ENCODE measurements around the gene F2RL2. TPM values are rescaled to one million over a fixed set of nuclear protein-coding genes. Genes with fewer than 3 reads are reported as not detected.
A peak's percentile ranks its signal among the peaks of the same experiment; 100 is the strongest.

Gene F2RL2
- total and polyA plus RNA-seq, 5 donors = 0.11 to 1.4 (median 0.31) TPM

GRCh38 chr5:76602094-76602726 lies 21.0 kb downstream of the F2RL2 start:
- Histone ChIP-seq H3K4me1 (ENCODE audit: control insufficient read depth, insufficient read depth, low read length) (no peaks in the 10 kb centered on the region), H3K27me3 (ENCODE audit: control insufficient read depth, insufficient read depth) (no peaks in the 10 kb centered on the region), H3K9me3 (ENCODE audit: control insufficient read depth, low read length) (no peaks in the 10 kb centered on the region), H3K4me3 (ENCODE audit: low read length) (no peak overlapping the region), H3K27ac (ENCODE audit: low read length) (no peak overlapping the region)
- WGBS = 72% methylated on average over 2 of the region's 2 CpGs
- ATAC-seq = no peak
- no peak for DNase-seq
- intact Hi-C loops (cut with DNase I) = loop anchor here (5.0 to 10.0 kb wide), 4 partner anchors 170 to 413 kb away; no protein-coding TSS in a partner anchor

GRCh38 chr5:76601470-76601869 lies 21.7 kb downstream of the F2RL2 start:
- intact Hi-C loops (cut with DNase I) = loop anchor here (2.0 to 10.0 kb wide), 5 partner anchors 39 to 413 kb away; no protein-coding TSS in a partner anchor
- ATAC-seq (peak; percentile 64 to 73), DNase-seq (no peak)
- 16% methylated on average over 3 of the region's 3 CpGs for WGBS
- H3K27ac ChIP-seq (ENCODE audit: low read length) = no peak overlapping the region
- no peak overlapping the region for H3K4me3 ChIP-seq (ENCODE audit: low read length)
- no peaks in the 10 kb centered on the region for H3K9me3 ChIP-seq (ENCODE audit: control insufficient read depth, low read length)
- no peaks in the 10 kb centered on the region for H3K27me3 ChIP-seq (ENCODE audit: control insufficient read depth, insufficient read depth)
- H3K4me1 ChIP-seq (ENCODE audit: control insufficient read depth, insufficient read depth, low read length) = no peaks in the 10 kb centered on the region

GRCh38 chr5:76600716-76601115 lies 22.5 kb downstream of the F2RL2 start:
- Histone ChIP-seq H3K27me3 (ENCODE audit: control insufficient read depth, insufficient read depth) (no peaks in the 10 kb centered on the region), H3K4me1 (ENCODE audit: control insufficient read depth, insufficient read depth, low read length) (no peaks in the 10 kb centered on the region), H3K27ac (ENCODE audit: low read length) (no peak overlapping the region), H3K4me3 (ENCODE audit: low read length) (no peak overlapping the region), H3K9me3 (ENCODE audit: control insufficient read depth, low read length) (no peaks in the 10 kb centered on the region)
- DNase-seq = no peak
- no peak for ATAC-seq
- intact Hi-C loops (cut with DNase I) = loop anchor here (2.0 to 10.0 kb wide), 5 partner anchors 40 to 414 kb away; no protein-coding TSS in a partner anchor
- 70% methylated on average over 4 of the region's 4 CpGs for WGBS

- Histone ChIP-seq H3K27ac (ENCODE audit: low read length) (no peak overlapping the region), H3K4me1 (ENCODE audit: control insufficient read depth, insufficient read depth, low read length) (no peaks in the 10 kb centered on the region), H3K27me3 (ENCODE audit: control insufficient read depth, insufficient read depth) (no peaks in the 10 kb centered on the region), H3K4me3 (ENCODE audit: low read length) (no peak overlapping the region), H3K9me3 (ENCODE audit: control insufficient read depth, low read length) (no peaks in the 10 kb centered on the region)
- intact Hi-C loops (cut with DNase I) = no loop called here
- no peak for DNase-seq
- 92% methylated on average over 2 of the region's 2 CpGs for WGBS
- no peak for ATAC-seq
Observed at GRCh38 chr5:76598531-76598930, 24.7 kb downstream of the F2RL2 start.

- intact Hi-C loops (cut with DNase I) = no loop called here
Observed at GRCh38 chr5:76595755-76596481, 27.3 kb downstream of the F2RL2 start.

GRCh38 chr5:76594107-76594506 lies 29.1 kb downstream of the F2RL2 start:
- DNase-seq (no peak), ATAC-seq (no peak)
- intact Hi-C loops (cut with DNase I) = no loop called here
- no peaks in the 10 kb centered on the region for H3K9me3 ChIP-seq (ENCODE audit: control insufficient read depth, low read length)
- WGBS = 93% methylated on average over 4 of the region's 4 CpGs
- H3K4me1 ChIP-seq (ENCODE audit: control insufficient read depth, insufficient read depth, low read length) = no peaks in the 10 kb centered on the region
- no peak overlapping the region for H3K4me3 ChIP-seq (ENCODE audit: low read length)
- H3K27ac ChIP-seq (ENCODE audit: low read length) = no peak overlapping the region
- H3K27me3 ChIP-seq (ENCODE audit: control insufficient read depth, insufficient read depth) = no peaks in the 10 kb centered on the region

More at GRCh38 chr5:76595755-76596481, 27.3 kb downstream of the F2RL2 start:
- WGBS = 73% methylated on average over 3 of the region's 3 CpGs
- ATAC-seq (no peak), DNase-seq (no peak)
- H3K9me3 ChIP-seq (ENCODE audit: control insufficient read depth, low read length) = no peaks in the 10 kb centered on the region
- no peaks in the 10 kb centered on the region for H3K27me3 ChIP-seq (ENCODE audit: control insufficient read depth, insufficient read depth)
- no peaks in the 10 kb centered on the region for H3K4me1 ChIP-seq (ENCODE audit: control insufficient read depth, insufficient read depth, low read length)
- H3K27ac ChIP-seq (ENCODE audit: low read length) = no peak overlapping the region
- no peak overlapping the region for H3K4me3 ChIP-seq (ENCODE audit: low read length)

- Histone ChIP-seq H3K4me3 (ENCODE audit: low read length) (no peak overlapping the region), H3K27me3 (ENCODE audit: control insufficient read depth, insufficient read depth) (no peaks in the 10 kb centered on the region), H3K27ac (ENCODE audit: low read length) (no peak overlapping the region), H3K9me3 (ENCODE audit: control insufficient read depth, low read length) (no peaks in the 10 kb centered on the region), H3K4me1 (ENCODE audit: control insufficient read depth, insufficient read depth, low read length) (no peaks in the 10 kb centered on the region)
- intact Hi-C loops (cut with DNase I) = no loop called here
- ATAC-seq (no peak), DNase-seq (no peak)
- WGBS = 61% methylated on average over 3 of the region's 3 CpGs
Observed at GRCh38 chr5:76592692-76593091, 30.5 kb downstream of the F2RL2 start.

GRCh38 chr5:76591366-76591765 lies 31.8 kb downstream of the F2RL2 start:
- no peak overlapping the region for H3K4me3 ChIP-seq (ENCODE audit: low read length)
- no peak for ATAC-seq
- WGBS = 94% methylated on average over 3 of the region's 3 CpGs
- H3K27ac ChIP-seq (ENCODE audit: low read length) = no peak overlapping the region
- no peaks in the 10 kb centered on the region for H3K4me1 ChIP-seq (ENCODE audit: control insufficient read depth, insufficient read depth, low read length)
- intact Hi-C loops (cut with DNase I) = no loop called here
- H3K27me3 ChIP-seq (ENCODE audit: control insufficient read depth, insufficient read depth) = no peaks in the 10 kb centered on the region
- no peak for DNase-seq
- no peaks in the 10 kb centered on the region for H3K9me3 ChIP-seq (ENCODE audit: control insufficient read depth, low read length)

- intact Hi-C loops (cut with DNase I) = no loop called here
- Histone ChIP-seq H3K9me3 (ENCODE audit: control insufficient read depth, low read length) (no peaks in the 10 kb centered on the region), H3K4me1 (ENCODE audit: control insufficient read depth, insufficient read depth, low read length) (no peaks in the 10 kb centered on the region), H3K4me3 (ENCODE audit: low read length) (no peak overlapping the region), H3K27ac (ENCODE audit: low read length) (no peak overlapping the region), H3K27me3 (ENCODE audit: control insufficient read depth, insufficient read depth) (no peaks in the 10 kb centered on the region)
- WGBS = 97% methylated on average over 1 of the region's 1 CpG
- ATAC-seq (no peak), DNase-seq (no peak)
Observed at GRCh38 chr5:76590027-76590426, 33.2 kb downstream of the F2RL2 start.

- WGBS = 86% methylated on average over 4 of the region's 4 CpGs
Observed at GRCh38 chr5:76586531-76586930, 36.7 kb downstream of the F2RL2 start.

GRCh38 chr5:76585783-76586217 lies 37.4 kb downstream of the F2RL2 start:
- H3K4me3 ChIP-seq (ENCODE audit: low read length) = no peak overlapping the region
- ATAC-seq (no peak), DNase-seq (no peak)
- intact Hi-C loops (cut with DNase I) = no loop called here
- no peaks in the 10 kb centered on the region for H3K27me3 ChIP-seq (ENCODE audit: control insufficient read depth, insufficient read depth)
- H3K9me3 ChIP-seq (ENCODE audit: control insufficient read depth, low read length) = no peaks in the 10 kb centered on the region
- H3K27ac ChIP-seq (ENCODE audit: low read length) = no peak overlapping the region
- WGBS = 84% methylated on average over 3 of the region's 3 CpGs
- no peaks in the 10 kb centered on the region for H3K4me1 ChIP-seq (ENCODE audit: control insufficient read depth, insufficient read depth, low read length)

More at GRCh38 chr5:76586531-76586930, 36.7 kb downstream of the F2RL2 start:
- Histone ChIP-seq H3K27ac (ENCODE audit: low read length) (no peak overlapping the region), H3K4me3 (ENCODE audit: low read length) (no peak overlapping the region), H3K4me1 (ENCODE audit: control insufficient read depth, insufficient read depth, low read length) (no peaks in the 10 kb centered on the region), H3K9me3 (ENCODE audit: control insufficient read depth, low read length) (no peaks in the 10 kb centered on the region), H3K27me3 (ENCODE audit: control insufficient read depth, insufficient read depth) (no peaks in the 10 kb centered on the region)
- intact Hi-C loops (cut with DNase I) = no loop called here
- ATAC-seq (no peak), DNase-seq (no peak)

Measured in right cardiac atrium (tissue), 5 donors.